GM21390 (cell line): ENCODE measurements around the gene TDRD7.
A peak's percentile ranks its signal among the peaks of the same experiment; 100 is the strongest.
"Not testable (repeated sequence)": the region's sequence is repeated elsewhere in the genome, so short reads cannot be mapped to it uniquely, and the experiment has no call there.

Experiments used
- ATAC-seq: cut with Tn5 transposase; IDR thresholded peaks from one replicate; pipeline ENCODE4 v1.9.1; 2021; ENCODE audit not compliant: unreplicated experiment

TDRD7 gene

DNA sequence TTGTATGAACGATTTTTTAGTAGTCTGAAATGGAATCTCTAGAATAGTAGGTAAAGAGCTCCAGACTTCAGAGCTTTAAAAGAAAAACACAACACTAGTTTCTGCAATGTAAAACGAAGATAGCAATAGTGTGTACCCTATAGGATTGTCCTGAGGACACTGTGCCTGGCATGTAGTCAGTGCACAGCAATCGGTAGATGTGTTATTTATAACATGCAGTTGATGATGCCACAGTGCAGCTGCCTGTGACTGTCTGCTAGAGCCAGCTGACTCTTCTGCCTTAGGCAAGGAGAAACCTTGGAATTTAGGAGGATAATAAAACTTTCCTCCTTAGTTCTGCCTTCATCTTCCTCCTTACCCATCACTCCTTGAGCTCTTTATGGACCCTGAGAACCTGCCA is 61.8 kb downstream of the TDRD7 start:
- no peak for ATAC-seq

DNA sequence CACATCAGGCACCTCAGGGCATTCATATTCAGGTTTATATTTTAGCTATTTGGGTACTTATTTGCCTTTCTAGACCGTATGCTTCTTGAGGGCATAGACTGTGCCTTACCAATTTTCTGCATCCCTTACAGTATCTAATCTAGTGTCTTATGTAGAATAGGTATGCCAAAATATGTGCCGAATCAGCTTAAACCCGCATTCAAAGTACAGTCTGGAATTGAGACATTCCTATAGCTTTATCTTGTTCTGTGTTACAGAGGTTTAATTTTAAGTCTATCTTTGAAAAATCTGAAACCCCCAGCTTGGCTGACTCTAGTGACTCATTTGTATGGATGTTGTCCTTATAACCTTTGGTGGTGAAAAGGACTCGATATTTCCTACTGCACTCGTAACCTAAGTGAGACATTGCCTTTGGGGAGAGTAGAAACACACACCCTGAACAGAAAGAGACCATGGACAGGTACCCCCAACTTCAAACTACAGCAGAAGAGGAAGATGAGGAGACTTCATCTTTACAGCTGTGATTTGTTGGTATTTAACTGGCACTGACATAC is 62.6 kb downstream of the TDRD7 start:
- ATAC-seq: no peak

DNA sequence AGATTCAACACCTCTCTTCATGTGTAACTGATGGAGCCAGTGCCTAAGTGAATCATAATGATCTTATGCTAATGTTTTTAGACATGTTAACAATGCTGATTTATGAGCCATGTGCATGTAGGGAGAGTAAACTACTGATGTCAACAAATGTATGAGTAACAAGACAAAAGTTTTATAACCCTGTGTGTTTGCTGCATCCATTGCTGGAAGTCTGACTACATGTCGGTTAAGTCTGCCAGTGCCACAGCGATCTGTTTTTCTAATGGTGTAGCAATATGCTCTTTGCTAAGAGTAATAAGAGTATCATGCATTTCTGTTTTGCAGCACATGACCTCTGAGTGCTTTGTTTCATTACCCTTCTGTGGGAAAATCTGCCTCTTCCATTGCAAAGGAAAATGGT is 63.2 kb downstream of the TDRD7 start:
- ATAC-seq: no peak

GRCh38 chr9:97478301-97478981 is 66.5 kb downstream of the TDRD7 start:
- ATAC-seq: no peak

- no peak for ATAC-seq
These were observed 67.7 kb downstream of the TDRD7 start for GRCh38 chr9:97479496-97480159.

- ATAC-seq: no peak
These were observed 68.3 kb downstream of the TDRD7 start for GRCh38 chr9:97480174-97480573.

DNA sequence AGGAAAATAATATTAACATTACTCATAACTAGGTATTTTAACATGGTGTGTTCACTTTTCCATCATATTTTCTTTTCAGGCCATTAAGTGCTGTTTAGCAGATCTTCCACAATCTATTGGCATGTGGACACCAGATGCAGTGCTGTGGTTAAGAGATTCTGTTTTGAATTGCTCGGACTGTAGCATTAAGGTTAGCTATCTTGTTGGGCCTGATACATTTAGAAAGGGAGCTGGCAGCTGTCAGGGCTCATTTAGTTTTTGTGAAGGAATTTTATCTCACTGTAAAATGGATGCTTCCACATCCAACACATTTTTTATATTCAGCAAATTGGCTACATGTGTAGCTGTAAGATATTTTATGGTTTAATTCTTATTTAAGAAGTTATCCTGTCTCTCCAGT is 68.9 kb downstream of the TDRD7 start:
- ATAC-seq: no peak

- ATAC-seq: no peak
These were observed 72.2 kb downstream of the TDRD7 start for GRCh38 chr9:97484134-97484533.

DNA sequence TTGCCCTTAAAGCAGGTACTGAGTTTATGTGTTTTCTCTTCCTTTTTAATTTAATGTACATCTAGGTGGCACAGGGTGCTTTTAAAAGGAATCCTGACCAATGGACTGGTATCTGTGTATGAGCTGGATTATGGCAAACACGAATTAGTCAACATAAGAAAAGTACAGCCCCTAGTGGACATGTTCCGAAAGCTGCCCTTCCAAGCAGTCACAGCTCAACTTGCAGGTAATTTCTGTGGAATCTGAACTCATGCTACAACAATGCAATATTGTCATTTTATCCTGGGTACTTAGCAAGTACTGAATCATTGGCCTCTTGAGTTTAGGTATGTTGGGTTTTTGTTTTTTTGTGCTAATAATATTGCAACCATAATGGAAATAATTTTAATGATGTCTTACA is 75.2 kb downstream of the TDRD7 start:
- no peak for ATAC-seq

GRCh38 chr9:97487861-97488260 is 76.0 kb downstream of the TDRD7 start:
- ATAC-seq: no peak

- no peak for ATAC-seq
These were observed 79.5 kb downstream of the TDRD7 start for GRCh38 chr9:97491216-97491999.

DNA sequence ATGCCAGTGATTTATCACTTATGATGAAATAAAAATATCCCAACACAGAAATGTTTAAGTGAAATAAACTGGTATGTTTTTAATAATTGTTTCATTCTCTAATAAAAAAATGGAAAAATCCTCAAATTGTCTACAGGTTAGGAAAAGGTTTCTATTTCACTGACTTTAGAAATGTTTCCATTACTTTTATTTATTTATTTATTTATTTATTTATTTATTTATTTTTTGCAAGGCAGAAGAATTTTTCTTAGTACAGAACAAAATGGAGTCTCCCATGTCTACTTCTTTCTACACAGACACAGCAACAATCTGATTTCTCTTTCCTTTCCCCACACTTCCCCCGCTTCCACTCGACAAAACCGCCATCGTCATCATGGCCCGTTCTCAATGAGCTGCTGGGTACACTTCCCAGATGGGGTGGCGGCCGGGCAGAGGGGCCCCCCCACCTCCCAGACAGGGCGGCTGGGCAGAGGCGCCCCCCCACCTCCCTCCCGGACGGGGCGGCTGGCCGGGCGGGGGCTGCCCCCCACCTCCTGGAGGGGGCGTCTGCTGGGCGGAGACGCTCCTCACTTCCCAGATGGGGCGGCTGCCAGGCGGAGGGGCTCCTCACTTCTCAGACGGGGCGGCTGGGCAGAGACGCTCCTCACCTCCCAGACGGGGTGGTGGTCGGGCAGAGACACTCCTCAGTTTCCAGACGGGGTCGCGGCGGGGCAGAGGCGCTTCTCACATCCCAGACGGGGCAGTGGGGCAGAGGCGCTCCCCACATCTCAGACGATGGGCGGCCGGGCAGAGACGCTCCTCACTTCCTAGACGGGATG is 85.9 kb downstream of the TDRD7 start:
- ATAC-seq: not testable (repeated sequence)

DNA sequence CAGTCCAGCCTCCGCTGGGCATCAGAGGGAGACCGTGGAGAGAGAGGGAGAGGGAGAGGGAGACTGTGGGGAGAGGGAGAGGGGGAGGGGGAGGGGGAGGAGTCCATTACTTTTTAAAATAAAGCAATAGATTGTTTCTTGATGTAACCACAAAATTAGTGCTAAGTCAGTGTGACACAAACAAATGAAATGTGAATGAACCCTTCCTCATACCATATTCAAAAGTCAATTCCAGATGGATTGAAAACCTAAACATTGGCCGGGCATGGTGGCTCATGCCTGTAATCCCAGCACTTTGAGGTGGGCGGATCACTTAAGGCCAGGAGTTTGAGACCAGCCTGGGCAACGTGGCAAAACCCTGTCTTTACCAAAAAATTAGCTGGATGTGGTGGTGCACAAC is 87.0 kb downstream of the TDRD7 start:
- ATAC-seq: not testable (repeated sequence)

DNA sequence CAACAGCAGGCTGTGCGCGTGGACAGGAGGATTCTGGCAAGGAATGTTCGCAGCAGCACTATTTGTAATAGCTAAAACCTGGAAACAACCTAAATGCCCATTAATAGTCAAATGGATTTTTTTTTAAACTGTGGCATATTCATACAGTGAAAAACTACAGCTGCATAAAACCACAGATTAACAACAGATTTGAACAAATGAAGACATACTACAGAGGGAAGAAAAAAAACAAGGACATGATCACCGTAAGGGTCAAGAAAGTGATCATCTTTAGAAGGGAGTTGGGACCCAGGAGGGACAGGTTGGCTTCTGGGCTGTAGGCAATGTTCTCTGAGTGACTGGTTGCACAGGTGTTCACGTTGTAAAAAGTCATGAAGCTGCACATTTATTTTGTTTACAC is 88.4 kb downstream of the TDRD7 start:
- ATAC-seq: no peak

DNA sequence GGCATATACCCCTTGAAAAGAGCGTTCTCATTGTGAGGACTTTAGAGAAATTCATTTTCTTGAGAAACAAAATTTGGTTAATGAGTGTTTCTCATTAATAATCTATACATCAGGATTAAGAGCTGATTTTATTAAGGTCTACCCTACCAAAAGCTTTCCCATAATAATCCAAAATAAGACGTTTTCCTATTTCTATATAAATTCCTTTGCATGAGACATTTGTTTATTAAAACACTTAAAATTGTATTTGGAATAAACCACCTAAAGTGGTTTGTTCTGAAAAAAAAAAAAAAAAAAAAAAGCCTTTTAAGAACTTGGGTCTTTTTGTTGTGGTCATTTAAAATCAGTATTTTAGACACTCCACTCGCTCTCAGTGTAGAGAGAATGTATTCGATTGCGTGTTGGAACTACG is 88.9 kb downstream of the TDRD7 start:
- no peak for ATAC-seq

DNA sequence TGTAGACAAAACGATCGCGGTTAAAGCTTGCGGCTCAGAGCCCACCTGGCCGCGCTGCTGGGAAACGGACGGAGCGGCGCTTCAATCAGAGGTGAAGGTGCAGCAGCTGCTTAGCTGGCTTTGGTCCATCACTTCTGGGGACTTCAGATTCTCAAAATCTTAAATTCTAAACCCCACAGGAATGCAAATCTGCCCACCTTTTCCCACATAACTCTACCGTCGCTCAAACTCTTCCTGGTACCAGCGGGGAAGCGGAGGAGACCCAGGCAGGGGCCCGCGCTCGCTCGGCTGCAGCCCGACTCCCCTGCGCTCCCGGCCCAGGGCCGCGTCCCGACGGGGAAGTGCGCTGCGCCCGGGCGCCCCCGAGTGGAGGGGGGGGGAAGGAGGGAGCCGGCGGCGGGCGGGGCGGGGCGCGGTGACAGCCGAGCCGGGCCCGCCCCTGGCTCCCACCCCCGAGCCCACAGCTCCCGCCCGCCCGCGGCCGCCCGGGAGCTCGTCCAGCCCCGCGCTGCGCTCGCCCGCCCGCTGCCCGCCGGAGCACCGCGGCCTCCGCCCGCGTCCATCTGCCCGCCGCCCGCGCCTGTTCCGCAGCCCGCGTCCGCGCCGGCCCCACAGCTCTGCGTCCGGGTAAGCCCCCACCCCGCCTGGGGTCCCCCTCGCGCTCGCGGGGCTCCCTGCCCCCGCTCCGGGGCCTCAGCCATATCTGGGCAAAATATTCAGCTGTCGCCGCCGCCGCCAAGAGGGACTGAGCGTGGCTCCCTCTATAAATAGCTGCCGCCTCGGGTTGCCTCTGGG is 89.5 kb downstream of the TDRD7 start, which contains the start of gene TMOD1:
TMOD1 (plus strand) TSS at position 490 of the 795 bp plus-strand sequence. CDS start 22,523 bp downstream, outside the sequence.
- peak; percentile 74 for ATAC-seq

GRCh38 chr9:97501972-97502221 is 90.0 kb downstream of the TDRD7 start:
- ATAC-seq: peak; percentile 37

- ATAC-seq: no peak
These were observed 90.5 kb downstream of the TDRD7 start for GRCh38 chr9:97502222-97502983.
